Measurements from ENCODE around the gene TRIM34. TPM values are rescaled to one million over a fixed set of nuclear protein-coding genes. Genes with fewer than 3 reads are reported as not detected.
"Not testable (repeated sequence)": the region's sequence is repeated elsewhere in the genome, so short reads cannot be mapped to it uniquely, and the experiment has no call there.

TRIM34 gene
- total RNA-seq, 1 experiment from 2014 or later: 19.7 TPM

DNA sequence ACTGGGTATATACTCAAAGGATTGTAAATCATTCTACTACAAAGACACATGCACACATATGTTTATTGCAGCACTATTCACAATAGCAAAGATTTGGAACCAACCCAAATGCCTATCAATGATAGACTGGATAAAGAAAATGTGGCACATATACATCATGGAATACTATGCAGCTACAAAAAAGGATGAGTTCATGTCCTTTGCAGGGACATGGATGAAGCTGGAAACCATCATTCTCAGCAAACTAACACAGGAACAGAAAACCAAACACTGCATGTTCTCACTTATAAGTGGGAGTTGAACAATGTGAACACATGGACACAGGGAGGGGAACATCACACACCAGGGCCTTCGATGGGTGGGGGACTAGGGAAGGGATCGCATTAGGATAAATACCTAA is 32.2 kb downstream of the TRIM34 start:
- H3K4me2 ChIP-seq (ENCODE audit: low read depth, low read length, poor library complexity, severe bottlenecking); H3K9me2 ChIP-seq (replicated peaks; ENCODE audit: insufficient read depth, low read length); H2AFZ ChIP-seq (ENCODE audit: low read length); H3K36me3 ChIP-seq (ENCODE audit: insufficient read depth, low read length); H3K27me3 ChIP-seq (ENCODE audit: low read length); H3K4me1 ChIP-seq (ENCODE audit: low read length); DNase-seq; H3K9ac ChIP-seq (ENCODE audit: low read length); H3K4me3 ChIP-seq (ENCODE audit: low read length); H3K79me2 ChIP-seq (ENCODE audit: low read length); H3K27ac ChIP-seq (ENCODE audit: low read length); H4K20me1 ChIP-seq (ENCODE audit: insufficient read depth, low read depth, low read length); H3K9me3 ChIP-seq (ENCODE audit: low read length): not testable (repeated sequence)

DNA sequence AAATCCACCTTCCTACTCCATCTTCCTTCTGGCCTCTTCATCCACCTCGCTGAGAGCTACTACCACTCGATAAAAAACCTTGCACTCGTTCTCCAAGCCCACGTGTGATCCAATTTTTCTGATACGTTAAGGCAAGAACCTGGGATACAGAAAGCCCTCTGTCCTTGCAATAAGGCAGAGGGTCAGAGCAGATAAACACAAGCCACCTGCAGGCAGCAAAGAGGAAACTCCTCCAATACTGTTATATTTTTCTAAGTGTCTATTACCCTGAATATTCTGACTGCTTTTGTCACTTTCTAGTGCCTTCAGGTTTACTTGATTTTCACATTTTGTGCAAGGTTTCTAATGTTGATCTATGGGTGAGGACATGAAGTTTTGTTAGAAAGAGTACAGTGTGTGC is 33.5 kb downstream of the TRIM34 start:
- H3K4me1 ChIP-seq (ENCODE audit: low read length): no peaks in the 10 kb centered on the region
- no peaks in the 10 kb centered on the region for H3K9me3 ChIP-seq (ENCODE audit: low read length)
- H3K9me2 ChIP-seq (replicated peaks; ENCODE audit: insufficient read depth, low read length): no peaks in the 10 kb centered on the region
- no peaks in the 10 kb centered on the region for H4K20me1 ChIP-seq (ENCODE audit: insufficient read depth, low read depth, low read length)
- no peaks in the 10 kb centered on the region for H3K79me2 ChIP-seq (ENCODE audit: low read length)
- H2AFZ ChIP-seq (ENCODE audit: low read length): no peak overlapping the region
- no peak overlapping the region for H3K4me2 ChIP-seq (ENCODE audit: low read depth, low read length, poor library complexity, severe bottlenecking)
- DNase-seq: no peak
- H3K9ac ChIP-seq (ENCODE audit: low read length): no peak overlapping the region
- no peak overlapping the region for H3K27ac ChIP-seq (ENCODE audit: low read length)
- no peak overlapping the region for H3K4me3 ChIP-seq (ENCODE audit: low read length)
- H3K36me3 ChIP-seq (ENCODE audit: insufficient read depth, low read length): no peaks in the 10 kb centered on the region
- no peaks in the 10 kb centered on the region for H3K27me3 ChIP-seq (ENCODE audit: low read length)

DNA sequence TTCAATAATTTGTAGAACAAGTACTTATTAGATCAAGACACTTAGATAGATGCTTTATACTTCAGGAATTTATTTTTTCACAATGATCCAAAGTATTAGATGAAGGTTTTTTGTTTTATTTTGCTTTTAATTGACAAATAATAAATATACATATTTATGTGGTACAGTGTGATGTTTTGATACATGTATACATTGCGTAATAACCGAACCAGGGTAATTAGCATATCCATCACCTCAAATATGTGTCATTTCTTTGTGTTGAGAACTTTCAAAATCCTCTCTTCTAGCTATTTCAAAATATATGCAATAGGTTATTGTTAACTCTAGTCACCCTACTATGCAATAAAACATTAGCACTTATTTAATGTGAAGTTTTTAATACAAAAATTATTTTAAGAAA is 38.7 kb downstream of the TRIM34 start:
- Histone ChIP-seq H3K4me2 (ENCODE audit: low read depth, low read length, poor library complexity, severe bottlenecking) (no peak overlapping the region), H4K20me1 (ENCODE audit: insufficient read depth, low read depth, low read length) (no peaks in the 10 kb centered on the region), H3K9me2 (replicated peaks; ENCODE audit: insufficient read depth, low read length) (no peaks in the 10 kb centered on the region), H3K36me3 (ENCODE audit: insufficient read depth, low read length) (peaks cover 6% of the 10 kb centered on the region; the same call in 1 of the 2 replicates), H3K4me1 (ENCODE audit: low read length) (no peaks in the 10 kb centered on the region), H2AFZ (ENCODE audit: low read length) (no peak overlapping the region), H3K27me3 (ENCODE audit: low read length) (no peaks in the 10 kb centered on the region), H3K9ac (ENCODE audit: low read length) (no peak overlapping the region), H3K4me3 (ENCODE audit: low read length) (no peak overlapping the region), H3K9me3 (ENCODE audit: low read length) (no peaks in the 10 kb centered on the region), H3K79me2 (ENCODE audit: low read length) (no peaks in the 10 kb centered on the region), H3K27ac (ENCODE audit: low read length) (no peak overlapping the region)
- no peak for DNase-seq

DNA sequence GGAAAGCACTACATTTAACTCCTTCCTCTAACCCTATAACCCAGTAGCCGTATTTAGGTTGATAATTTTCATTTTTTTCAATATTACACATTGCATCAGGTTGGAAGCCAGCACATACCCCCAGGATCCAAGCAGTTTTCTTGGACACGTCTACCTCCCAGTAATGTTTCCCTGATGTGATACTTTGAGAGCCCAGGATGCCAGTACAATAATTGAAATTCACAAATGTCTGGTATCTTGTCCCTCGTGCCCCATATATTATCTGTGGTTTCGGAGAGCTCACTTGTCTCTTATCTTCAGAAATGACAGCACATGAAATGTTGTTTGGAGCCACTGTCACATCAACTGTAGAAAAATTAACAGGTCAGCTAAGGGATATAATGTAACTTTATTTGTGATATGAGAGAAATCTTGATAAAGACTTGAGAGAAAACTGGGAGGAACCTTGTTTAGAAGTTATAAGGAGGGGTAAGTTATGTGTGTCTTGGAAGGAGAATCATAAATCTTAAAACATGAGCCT is 40.3 kb downstream of the TRIM34 start:
- H3K4me3 ChIP-seq (ENCODE audit: low read length): no peak overlapping the region
- H3K9ac ChIP-seq (ENCODE audit: low read length): no peak overlapping the region
- peaks cover 6% of the 10 kb centered on the region; the same call in 1 of the 2 replicates for H3K36me3 ChIP-seq (ENCODE audit: insufficient read depth, low read length)
- H3K27ac ChIP-seq (ENCODE audit: low read length): no peak overlapping the region
- no peaks in the 10 kb centered on the region for H3K27me3 ChIP-seq (ENCODE audit: low read length)
- H2AFZ ChIP-seq (ENCODE audit: low read length): no peak overlapping the region
- H3K9me3 ChIP-seq (ENCODE audit: low read length): no peaks in the 10 kb centered on the region
- H3K4me2 ChIP-seq (ENCODE audit: low read depth, low read length, poor library complexity, severe bottlenecking): no peak overlapping the region
- H4K20me1 ChIP-seq (ENCODE audit: insufficient read depth, low read depth, low read length): no peaks in the 10 kb centered on the region
- no peaks in the 10 kb centered on the region for H3K9me2 ChIP-seq (replicated peaks; ENCODE audit: insufficient read depth, low read length)
- H3K79me2 ChIP-seq (ENCODE audit: low read length): no peaks in the 10 kb centered on the region
- no peak for DNase-seq
- no peaks in the 10 kb centered on the region for H3K4me1 ChIP-seq (ENCODE audit: low read length)

DNA sequence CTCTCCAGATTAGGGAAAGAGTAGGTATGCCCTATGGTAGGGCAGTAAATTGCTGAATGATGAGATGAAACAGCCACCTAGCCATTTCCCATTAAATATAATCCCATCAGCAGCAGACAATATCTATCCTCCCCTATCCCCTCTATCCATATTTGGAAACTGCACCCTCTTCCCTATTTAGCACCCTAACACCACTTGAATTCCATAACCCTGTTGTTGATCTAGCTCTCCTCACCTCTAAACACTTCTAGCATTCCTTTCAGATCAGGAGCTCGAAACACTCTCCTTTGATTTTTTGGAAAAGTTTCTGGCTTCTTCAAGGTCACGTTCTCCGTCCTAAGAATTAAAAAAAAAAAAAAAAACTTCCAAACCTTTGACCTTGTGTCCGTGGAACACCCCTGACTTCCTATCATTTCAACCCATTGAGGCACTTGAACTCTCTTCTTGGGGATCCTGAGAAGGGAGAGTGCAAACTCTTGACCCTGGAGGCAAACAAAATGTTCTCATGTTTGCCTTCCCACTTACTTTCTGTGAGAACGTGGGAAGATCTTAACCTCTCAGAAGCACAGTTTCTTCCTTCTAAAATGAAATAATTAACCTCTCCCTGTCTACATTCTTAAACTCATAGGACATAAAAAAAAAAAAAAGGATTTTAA is 41.1 kb downstream of the TRIM34 start:
- Histone ChIP-seq H3K9me2 (replicated peaks; ENCODE audit: insufficient read depth, low read length) (no peaks in the 10 kb centered on the region), H3K36me3 (ENCODE audit: insufficient read depth, low read length) (peaks cover 6% of the 10 kb centered on the region; the same call in 1 of the 2 replicates), H3K9ac (ENCODE audit: low read length) (no peak overlapping the region), H3K27ac (ENCODE audit: low read length) (no peak overlapping the region), H2AFZ (ENCODE audit: low read length) (no peak overlapping the region), H4K20me1 (ENCODE audit: insufficient read depth, low read depth, low read length) (no peaks in the 10 kb centered on the region), H3K4me3 (ENCODE audit: low read length) (no peak overlapping the region), H3K27me3 (ENCODE audit: low read length) (no peaks in the 10 kb centered on the region), H3K9me3 (ENCODE audit: low read length) (no peaks in the 10 kb centered on the region), H3K79me2 (ENCODE audit: low read length) (0 out of 2 replicates have a peak, but pooled peaks cover 2% of the 10 kb centered on the region), H3K4me2 (ENCODE audit: low read depth, low read length, poor library complexity, severe bottlenecking) (no peak overlapping the region), H3K4me1 (ENCODE audit: low read length) (no peaks in the 10 kb centered on the region)
- DNase-seq: no peak

DNA sequence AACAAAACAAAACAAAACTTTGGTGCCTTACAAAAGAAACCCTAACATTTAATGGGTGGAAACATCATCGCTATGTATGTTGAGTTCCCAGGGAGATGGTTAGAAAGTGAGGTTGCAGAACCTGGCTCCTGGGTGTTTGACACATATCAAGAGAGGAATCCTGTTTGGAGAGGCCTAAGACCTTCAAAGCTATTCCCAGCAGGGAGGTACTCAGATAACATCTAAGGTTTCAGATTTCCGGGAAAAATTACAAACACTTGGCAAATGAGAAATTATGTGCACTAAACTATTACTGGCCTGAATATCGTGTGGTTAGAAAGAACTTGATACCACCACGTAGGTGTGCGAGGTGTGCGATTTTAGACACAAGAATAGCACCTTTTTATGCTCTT is 41.6 kb downstream of the TRIM34 start:
- H3K4me3 ChIP-seq (ENCODE audit: low read length): no peak overlapping the region
- no peaks in the 10 kb centered on the region for H3K4me1 ChIP-seq (ENCODE audit: low read length)
- no peak overlapping the region for H3K27ac ChIP-seq (ENCODE audit: low read length)
- DNase-seq: no peak
- H4K20me1 ChIP-seq (ENCODE audit: insufficient read depth, low read depth, low read length): no peaks in the 10 kb centered on the region
- 0 out of 2 replicates have a peak, but pooled peaks cover 3% of the 10 kb centered on the region for H3K79me2 ChIP-seq (ENCODE audit: low read length)
- no peak overlapping the region for H3K9ac ChIP-seq (ENCODE audit: low read length)
- H3K27me3 ChIP-seq (ENCODE audit: low read length): no peaks in the 10 kb centered on the region
- no peaks in the 10 kb centered on the region for H3K9me3 ChIP-seq (ENCODE audit: low read length)
- no peak overlapping the region for H2AFZ ChIP-seq (ENCODE audit: low read length)
- no peaks in the 10 kb centered on the region for H3K9me2 ChIP-seq (replicated peaks; ENCODE audit: insufficient read depth, low read length)
- peaks cover 6% of the 10 kb centered on the region; the same call in 1 of the 2 replicates for H3K36me3 ChIP-seq (ENCODE audit: insufficient read depth, low read length)
- H3K4me2 ChIP-seq (ENCODE audit: low read depth, low read length, poor library complexity, severe bottlenecking): no peak overlapping the region

DNA sequence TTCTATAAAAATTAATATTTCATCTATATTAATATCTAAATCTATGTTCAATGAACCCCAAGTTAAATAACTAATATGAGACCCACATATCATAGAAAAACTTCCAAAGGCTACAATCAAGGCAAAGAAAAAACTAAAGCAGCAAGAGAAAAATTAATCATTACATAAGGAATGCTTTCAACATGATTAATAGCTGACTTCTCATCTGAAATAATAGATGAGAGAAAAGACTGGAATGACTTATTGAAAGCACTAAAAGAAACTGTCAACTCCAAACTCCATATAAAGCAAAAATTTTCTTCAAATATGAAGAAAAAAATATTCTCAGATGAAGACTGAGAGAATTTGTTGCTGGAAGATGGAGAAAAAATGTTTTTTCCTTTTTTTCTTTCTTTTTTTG is 47.0 kb downstream of the TRIM34 start:
- Histone ChIP-seq H3K36me3 (ENCODE audit: insufficient read depth, low read length) (peaks cover 8% of the 10 kb centered on the region; the same call in 1 of the 2 replicates), H3K4me3 (ENCODE audit: low read length) (no peak overlapping the region), H3K79me2 (ENCODE audit: low read length) (peaks cover 14% of the 10 kb centered on the region; the same call in 1 of the 2 replicates), H3K9ac (ENCODE audit: low read length) (no peak overlapping the region), H2AFZ (ENCODE audit: low read length) (no peak overlapping the region), H3K9me3 (ENCODE audit: low read length) (no peaks in the 10 kb centered on the region), H4K20me1 (ENCODE audit: insufficient read depth, low read depth, low read length) (no peaks in the 10 kb centered on the region), H3K27me3 (ENCODE audit: low read length) (no peaks in the 10 kb centered on the region), H3K9me2 (replicated peaks; ENCODE audit: insufficient read depth, low read length) (no peaks in the 10 kb centered on the region), H3K4me1 (ENCODE audit: low read length) (no peaks in the 10 kb centered on the region), H3K27ac (ENCODE audit: low read length) (no peak overlapping the region), H3K4me2 (ENCODE audit: low read depth, low read length, poor library complexity, severe bottlenecking) (no peak overlapping the region)
- DNase-seq: no peak

DNA sequence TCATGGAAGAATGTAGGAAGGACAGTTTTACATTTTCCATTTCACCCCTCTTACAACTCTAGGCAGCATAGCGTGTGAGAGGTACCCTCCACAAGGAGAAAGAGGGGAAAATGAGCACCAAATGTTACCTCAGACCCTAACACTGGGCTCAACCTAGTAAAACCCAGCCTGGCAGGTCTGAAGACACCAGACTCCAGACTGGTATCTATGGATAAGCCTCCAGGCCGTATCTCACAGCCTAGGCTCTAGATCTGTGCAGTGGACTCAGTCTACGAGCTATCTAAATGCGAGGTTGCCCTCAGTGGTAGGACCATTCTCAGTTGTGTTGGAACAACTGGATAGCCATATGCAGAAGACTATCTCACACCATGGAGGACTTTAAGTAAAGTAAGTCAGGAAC is 49.6 kb downstream of the TRIM34 start:
- Histone ChIP-seq H3K9me3 (ENCODE audit: low read length) (no peaks in the 10 kb centered on the region), H3K9ac (ENCODE audit: low read length) (no peak overlapping the region), H3K4me1 (ENCODE audit: low read length) (no peaks in the 10 kb centered on the region), H3K27me3 (ENCODE audit: low read length) (no peaks in the 10 kb centered on the region), H3K27ac (ENCODE audit: low read length) (no peak overlapping the region), H3K4me2 (ENCODE audit: low read depth, low read length, poor library complexity, severe bottlenecking) (no peak overlapping the region), H2AFZ (ENCODE audit: low read length) (no peak overlapping the region), H3K9me2 (replicated peaks; ENCODE audit: insufficient read depth, low read length) (no peaks in the 10 kb centered on the region), H3K79me2 (ENCODE audit: low read length) (peaks cover 14% of the 10 kb centered on the region; the same call in 1 of the 2 replicates), H3K36me3 (ENCODE audit: insufficient read depth, low read length) (peaks cover 14% of the 10 kb centered on the region), H3K4me3 (ENCODE audit: low read length) (no peak overlapping the region), H4K20me1 (ENCODE audit: insufficient read depth, low read depth, low read length) (no peaks in the 10 kb centered on the region)
- DNase-seq: no peak

Data from Karpas-422 (cell line).